Hematopoietic multipotent progenitor cell treated with erythropoietin and hydrocortisone succinate and interleukin-3 and kit ligand, for 4 days (in vitro differentiated cells): ENCODE results near the gene GCNA.

Experiments used
- DNase-seq: peaks from one replicate; pipeline ENCODE4 v3.0.0-alpha.2; 2015

The GCNA gene

DNA sequence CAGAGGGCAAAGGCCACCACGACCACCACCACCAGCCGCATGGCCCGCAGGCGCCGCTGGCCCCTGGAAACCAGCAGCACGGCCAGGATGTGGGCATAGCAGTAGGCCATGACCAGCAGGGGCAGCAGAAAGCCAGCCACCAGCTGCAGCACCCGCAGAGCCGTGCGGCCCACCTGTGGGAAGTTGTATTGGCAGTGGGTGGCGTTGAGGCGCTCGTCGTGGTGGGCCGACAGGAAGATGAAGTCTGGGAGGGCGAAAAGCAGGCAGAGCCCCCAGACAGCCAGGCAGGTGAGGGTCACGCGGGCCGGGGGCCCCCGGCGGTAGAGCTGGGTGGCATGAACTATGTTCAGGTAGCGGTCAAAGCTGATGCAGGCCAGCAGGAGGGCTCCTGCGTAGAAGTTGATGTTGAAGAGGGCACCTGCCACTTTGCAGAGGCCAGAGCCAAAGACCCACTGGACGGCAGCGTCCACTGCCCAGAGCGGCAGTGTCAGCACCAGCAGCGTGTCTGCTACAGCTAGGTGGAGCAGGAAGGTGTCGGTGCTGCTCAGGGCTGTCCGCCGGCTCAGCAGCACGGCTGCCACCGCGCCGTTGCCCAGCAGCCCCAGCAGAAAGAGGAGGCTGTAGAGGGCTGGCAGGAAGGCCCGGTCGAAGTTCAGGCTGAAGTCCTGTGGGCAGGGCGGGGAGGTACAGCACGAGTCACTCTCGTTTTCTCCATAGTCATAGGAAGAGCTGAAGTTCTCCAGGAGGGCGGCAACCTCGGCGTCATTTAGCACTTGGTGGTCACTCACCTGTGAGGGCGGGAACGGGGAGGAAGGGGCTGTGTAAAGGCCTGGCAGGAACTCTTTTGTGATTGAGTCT is 38.7 kb downstream of the GCNA start:
- no peak for DNase-seq

DNA sequence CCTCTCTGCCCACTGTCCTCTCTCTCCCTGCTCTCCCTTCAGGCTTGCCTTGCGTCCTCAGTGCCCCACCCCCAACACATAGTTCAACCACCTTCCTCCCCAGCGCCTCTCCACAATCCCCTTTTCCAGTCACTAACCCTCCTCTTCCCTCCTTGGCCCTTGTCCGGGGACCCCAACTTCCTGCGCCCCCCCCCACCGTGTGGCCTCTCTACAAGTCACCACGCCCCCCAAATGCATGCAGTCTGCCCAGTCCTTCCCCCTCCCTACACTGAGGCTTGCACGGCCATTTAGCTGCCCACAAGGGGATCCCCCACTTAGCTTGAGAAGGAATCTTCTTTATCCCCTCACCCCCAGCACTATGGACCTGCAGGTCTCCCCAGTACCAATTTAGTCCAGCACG is 39.5 kb downstream of the GCNA start:
- no peak for DNase-seq

DNA sequence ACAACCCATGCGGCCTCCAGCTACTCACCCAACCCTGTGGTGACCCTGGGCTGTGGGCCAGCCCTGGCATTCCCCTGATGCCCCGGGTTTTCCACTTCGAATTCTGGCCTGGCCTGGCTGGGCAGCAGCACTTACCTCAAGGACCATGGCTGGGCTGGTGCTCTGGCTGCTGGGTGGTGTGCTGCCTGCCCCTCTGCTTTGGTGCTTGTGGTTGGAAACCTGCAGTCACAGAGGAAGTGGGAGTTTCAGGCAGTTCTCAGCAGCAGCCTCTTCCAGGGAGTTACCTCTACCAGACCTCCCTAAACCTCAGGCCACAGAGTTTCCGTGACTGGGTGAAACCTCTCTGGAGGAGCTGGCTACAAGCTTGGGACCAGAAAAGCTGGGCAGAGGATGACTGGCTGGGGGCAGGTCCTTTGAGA is 40.1 kb downstream of the GCNA start, which contains the start of gene CXCR3:
Gene CXCR3, minus strand, starts transcription at position 209 of the 419 bp plus-strand sequence. Its CDS starts 62 bp downstream, at position 147.
- peak; percentile 79 for DNase-seq

DNA sequence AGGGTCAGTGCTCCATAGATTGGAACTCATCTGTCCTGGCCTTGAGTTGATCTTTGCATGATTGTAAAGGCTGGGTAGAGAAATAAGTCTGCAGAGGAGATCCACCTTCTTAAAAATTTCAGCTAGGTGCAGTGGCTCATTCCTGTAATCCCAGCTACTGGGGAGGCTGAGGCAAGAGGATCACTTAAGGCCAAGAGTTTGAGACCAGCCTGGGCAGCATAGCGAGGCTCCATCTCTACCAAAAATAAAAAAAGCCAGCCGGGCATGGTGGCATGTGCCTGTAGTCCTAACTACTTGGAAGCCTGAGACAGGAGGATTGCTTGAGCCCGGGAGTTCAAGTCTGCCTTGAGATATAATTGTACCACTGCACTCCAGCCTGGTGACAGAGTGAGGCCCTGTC is 40.5 kb downstream of the GCNA start:
- DNase-seq: no peak

DNA sequence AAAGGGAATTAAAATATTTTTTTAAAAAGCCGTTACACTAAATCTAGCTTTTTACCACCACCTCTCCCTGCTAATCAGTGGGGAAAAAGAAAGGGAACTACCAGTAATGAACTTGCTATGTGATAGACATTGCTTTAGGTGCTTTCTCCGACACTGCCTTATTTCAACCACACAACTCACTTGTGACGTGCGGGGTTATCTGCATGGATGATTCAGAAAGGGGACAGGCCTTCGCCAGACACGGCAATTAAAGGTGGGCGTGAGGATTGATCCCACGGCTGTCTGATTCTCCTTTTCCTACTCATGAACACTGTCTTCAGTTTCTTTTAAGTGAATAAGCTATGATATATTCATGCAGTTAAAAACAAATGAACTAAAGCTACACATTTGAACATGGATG is 41.0 kb downstream of the GCNA start:
- DNase-seq: no peak

DNA sequence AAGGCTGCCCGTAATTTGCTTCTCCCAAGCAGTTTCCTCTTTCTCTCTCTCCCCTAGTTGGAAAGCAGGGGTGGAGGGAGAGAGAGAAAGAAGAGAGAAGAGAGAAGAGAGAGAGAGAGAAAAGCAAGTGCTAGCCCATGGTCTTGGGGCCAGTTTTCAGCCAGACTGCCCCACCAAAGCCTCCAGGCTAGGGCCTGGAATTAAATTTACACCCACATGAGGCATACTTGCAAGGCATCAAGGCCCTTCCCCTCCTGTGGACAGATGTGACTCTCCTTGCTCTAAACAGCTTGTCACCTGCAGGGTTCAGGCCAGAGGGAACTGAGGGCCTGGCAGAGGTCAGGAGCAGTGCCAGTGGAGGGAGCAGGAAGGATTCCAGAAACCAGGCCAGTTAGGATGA is 41.7 kb downstream of the GCNA start:
- no peak for DNase-seq

DNA sequence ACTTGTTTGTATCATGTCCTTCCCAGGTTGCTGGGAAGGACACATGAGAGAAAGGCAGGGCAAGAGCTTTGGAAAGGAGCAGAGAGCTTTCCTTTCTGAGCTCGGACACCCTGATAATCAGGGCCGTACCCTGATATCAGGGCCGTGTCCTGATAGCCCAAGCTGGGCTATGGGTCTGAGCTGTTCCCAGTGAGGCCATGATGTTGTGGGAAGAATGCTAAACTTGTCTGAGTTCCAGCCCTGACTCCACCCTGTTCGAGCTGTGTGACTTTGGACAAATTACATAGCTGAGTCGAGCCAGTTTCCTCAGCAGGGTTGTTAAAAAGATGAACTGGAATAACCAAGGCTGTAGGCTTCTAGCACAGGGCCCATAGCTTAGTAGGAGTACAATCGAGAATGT is 43.4 kb downstream of the GCNA start:
- DNase-seq: no peak

DNA sequence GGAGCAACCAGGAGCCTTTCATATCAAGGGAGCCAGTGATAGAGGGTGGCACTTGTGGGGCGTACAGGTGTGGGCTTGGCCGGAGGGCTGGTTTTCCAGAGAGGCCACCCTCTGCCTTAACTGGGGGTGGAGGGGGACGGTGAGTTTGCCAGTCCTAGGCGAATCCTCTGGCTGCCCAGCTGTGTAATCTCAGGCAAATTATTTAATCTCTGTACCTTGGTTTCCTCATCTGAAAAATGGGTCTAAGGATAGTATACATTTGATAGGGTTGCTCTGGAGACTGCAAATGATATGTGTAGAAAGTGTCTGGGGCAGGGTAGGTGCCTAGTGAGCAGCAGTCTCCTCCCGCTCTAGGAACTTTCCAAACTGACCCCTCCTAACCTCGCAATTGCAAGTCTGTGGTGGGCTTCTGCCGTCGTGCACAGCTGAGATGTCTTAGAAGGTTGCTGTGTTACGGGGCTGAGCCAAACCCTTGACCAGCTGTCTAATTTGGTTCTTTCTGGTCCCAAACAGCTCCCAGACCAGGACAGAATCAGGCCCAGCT is 43.9 kb downstream of the GCNA start:
- DNase-seq: no peak

DNA sequence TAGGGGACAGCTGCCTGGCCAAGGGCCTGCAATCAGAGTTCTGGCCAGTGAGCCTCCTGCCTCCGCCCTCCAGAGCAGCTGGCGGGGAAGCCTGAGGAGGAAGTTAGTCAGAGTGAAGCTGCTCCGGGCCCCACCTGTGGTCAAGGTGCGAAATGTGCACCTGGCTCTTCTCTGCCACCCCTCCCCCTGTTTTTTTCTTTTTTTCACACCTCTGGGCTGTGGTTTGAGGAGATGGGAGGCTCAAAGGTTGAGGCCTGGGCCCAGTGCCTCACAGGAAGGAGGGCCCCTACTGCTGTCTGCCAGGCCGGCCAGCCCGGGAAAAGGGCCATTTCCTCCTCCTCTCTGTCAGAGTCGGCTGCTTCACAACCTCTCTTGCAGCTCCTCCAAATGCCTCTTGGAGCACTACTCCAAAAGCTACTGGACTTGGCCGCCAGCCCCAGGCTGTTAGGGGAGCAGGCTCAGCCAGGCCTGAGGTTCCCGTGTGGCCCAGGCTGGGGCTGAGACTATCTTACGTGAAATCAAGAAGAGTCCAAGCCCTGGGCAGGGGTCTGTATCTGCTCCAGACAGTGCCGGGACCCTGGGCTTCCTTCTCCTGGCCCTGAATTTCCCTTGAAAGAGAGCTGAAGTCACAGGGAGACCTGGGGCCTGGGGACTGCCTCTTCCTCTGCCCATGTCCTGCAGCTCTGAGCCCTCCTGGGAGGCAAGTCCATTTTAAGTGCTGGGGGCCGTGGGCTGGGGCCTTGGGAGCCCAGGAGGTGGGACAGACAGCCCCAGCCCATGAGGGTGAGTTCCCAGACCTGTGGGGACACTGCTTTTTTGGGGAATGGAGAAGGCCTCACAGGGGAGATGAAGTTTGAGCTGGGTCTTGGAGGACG is 44.6 kb downstream of the GCNA start:
- peak; percentile 76 for DNase-seq

DNA sequence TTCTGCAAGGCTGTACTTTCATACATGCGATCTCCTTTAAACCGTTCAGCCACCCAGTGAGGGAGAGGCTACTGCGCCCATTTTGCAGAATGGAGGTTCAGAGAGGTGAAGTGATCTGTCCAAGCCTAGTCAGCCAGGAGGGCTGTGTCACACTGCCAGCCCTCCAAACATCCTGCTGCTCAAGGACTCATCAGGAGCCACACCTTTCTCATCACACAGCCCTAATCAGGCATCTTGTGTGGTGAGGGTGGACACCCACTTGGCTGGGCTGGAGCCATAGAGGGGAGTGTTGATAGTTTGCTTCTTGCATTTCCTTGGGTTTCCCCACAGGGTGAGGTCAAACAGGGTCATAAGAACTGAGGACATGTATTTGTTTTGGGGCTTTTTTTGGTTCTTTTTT is 45.5 kb downstream of the GCNA start:
- peak; percentile 64 for DNase-seq

DNA sequence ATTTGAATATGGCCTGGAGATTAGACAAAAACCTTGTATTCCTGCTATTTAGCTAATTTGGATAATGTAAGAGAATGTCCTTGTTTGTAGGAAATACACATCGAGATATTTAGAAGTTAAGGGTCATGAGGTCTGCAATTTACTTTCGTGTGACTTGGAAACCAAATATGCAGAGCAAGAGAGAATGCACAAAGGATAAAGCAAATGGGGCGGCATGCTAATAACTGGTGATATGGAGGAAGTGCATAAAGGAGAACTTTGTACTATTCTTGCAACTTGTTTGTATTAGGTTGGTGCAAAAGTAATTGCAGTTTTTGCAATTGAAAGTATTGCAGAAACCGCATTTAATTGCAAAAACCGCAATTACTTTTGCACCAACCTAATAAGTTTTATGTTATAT is 47.2 kb downstream of the GCNA start:
- no peak for DNase-seq

DNA sequence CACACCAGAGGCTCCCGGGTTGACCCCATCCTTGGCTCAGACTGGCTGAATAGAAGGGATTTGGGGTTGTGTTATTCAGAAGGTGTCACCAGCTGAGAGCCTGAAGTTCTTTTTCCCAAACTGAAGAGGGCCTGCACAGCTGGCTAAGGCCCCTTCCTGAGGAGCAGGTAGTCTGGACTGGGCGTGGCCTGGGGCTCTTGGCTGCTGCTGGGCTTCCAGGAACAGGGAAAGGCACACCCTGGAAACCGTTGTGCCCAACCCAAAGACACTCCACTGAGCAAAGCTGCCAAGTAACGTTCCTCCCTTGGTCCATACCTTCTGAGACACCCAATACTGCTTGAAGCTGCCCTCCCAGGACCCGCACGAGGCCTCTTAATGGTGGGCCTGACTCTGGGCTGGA is 48.3 kb downstream of the GCNA start:
- DNase-seq: no peak

DNA sequence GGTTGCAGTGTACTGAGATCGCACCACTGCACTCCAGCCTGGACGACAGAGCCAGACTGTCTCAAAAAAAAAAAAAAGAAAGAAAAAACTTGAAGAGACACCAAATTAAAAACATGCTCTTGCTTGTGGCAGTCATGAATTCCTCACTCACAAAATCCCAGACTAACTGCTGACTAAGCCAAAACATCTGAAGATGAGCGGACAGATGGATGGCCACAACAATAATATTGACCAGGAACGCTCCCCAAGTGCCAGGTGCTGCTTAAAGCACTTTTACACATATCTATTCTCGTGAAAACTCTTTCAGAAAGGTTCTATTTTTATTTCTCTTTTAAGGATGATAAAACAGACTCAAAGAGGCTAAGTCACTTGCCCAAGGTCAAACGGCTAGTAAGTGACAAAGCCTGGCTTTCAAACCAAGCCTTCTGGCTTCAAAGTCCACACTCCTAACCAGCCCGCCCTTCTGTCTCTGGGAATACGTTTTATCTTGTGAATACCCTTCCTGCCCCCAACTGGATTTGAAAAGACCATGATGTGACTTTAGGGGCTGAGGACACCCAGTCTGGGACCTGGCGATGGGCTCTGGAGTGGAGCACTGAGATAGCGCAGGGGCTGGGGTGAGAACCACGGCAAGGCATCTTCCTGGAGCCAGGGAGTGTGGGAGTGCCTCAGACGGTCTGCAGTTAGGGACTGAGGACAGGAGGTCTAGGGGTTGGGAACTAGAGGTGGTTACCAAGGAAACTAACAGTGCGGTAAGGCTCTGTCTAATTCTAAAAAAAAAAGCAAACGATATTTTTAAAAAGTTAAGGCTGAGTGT is 49.6 kb downstream of the GCNA start:
- DNase-seq: no peak

DNA sequence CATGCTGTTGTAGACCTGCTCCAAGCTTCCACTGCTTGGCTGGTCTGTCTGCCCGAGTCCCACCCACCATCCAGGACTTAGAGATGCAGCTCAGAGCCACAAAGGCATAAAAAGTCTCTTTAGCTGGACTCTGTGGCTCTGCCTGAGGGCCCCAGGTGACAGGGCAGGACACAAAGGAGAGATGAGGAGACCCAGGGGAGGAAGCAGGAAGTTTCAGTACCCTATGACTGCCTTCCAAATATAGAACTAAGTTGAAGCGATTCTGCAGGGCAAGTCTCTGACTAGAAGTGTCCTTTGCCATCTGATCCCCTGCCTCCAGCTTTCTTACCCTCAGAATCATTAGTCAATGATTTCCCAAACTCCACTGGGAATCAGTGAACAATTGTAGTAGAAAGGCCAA is 51.2 kb downstream of the GCNA start:
- no peak for DNase-seq

DNA sequence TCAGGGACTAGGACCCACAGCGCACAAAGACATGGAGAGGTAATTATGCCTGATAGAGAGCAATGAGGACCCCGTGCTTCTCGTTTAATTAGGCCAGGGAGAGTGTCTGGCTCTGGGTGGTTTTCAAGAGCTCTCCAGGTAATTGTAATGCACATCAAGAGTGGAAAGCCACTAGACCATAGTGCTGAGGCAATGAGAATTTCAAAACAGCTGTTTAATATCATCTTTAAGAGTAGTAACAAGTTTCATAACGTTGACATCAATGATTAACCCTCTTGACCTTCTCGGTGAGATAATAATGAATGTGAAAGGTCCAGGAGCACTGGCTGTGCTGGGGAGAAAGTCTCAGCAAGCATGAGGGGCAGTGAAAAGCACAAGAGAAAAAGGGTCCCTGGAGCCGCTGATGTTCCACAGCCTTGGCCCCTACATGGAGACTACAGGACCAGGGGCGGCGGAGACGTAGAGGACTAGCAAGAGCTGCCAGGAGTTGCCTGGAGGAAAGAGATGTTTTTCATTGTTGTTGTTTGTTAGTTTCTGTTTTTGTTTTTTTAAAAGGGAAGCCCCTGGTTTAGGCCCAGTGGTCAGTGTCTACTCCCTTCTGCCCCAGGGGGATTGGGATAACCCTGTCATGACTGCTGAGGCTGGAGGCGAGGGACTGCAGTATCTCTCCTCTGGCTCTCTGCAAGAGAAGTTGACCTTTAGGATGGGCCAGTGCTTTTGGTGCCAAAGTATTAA is 54.9 kb downstream of the GCNA start:
- DNase-seq: no peak

DNA sequence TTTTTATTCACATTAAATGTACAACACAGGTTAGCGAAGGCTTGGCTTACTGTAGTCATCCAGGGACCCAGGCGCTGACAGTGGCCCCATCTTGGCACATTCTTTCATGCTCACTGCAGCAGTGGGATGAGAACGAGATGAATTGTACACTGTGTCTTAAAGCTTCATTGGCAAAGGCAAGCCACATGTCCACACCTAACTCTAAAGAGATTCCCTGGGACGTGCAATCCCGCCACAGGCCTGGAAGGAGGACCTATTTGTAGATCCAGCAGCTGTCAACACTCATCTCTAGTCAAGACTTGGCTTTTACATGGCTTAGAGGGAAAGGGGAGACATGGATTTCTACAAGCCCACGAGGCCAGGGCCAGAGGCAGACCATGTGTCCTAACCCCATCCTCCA is 56.1 kb downstream of the GCNA start:
- DNase-seq: no peak

DNA sequence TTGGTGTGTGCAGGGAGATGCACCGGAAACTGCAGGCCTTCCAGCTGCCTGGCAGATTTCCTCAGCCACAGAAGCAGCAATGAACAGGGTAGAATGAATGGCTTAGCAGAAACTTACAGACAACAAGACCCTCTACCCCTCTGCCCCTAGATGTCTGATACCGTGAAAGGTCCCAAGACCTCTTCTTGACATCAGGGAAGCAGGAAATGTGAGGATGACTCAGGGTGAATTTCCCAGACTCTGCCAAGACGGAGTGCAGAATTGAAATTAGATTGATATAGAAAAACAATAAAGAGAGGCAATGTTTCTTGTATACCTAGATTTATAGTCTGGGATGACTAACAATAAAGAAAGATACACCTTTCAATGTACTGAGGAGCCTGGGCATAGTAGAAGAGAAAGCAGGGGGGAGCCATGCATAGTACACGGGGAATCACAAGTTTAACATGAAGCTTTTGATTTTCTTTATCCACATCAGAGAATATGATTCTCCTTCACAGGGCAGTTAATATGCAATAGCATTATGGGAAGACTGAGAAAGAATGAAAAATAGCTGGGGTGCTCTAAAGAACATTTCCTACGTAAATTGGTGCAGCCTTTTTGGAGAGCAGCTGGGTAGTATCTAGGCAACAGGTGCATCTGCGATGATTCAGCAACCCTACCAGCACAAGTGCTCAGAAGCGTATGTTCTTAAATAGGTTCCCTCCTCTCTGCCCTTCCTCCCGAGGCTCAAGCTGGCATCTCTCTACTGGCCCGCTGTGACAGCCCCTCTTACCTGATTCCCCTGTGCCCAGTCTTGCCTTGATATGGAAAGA is 58.4 kb downstream of the GCNA start:
- DNase-seq: no peak

DNA sequence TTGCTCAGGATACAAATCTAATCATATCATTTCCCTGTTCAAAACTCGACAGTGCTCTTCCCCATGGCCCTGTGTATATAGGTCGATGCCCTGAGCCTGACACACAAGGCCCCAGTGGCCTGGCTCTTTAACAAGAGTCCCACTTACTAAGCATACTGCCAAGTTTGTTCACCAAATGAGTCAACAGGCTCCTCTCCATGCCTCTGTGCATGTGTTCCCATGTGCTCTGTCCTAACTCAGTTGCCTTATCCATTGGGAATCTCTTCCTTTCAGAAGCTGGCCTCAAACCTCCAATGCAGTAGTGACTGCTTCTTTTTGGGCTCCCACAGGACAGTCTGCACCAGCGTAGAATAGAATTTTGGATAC is 59.0 kb downstream of the GCNA start:
- DNase-seq: no peak

DNA sequence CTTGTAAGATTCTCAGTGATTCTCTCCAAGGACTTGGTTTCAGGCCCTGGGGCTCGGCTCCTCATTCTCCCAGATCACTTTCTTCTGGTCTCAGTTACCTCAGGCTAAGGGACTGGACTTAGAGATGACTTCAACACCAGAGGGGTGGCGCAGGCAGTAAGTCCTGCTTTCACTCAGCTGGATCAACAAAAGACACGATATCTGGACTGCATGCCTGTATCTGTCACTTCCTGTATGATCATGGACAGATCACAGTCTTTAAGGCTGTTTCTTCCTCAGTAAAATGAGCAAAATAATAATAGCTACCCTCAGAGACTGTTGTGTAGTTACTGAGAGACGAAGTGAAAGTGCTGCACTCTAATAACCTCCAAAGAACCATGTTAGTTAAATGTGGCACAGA is 59.6 kb downstream of the GCNA start:
- DNase-seq: peak; percentile 22

DNA sequence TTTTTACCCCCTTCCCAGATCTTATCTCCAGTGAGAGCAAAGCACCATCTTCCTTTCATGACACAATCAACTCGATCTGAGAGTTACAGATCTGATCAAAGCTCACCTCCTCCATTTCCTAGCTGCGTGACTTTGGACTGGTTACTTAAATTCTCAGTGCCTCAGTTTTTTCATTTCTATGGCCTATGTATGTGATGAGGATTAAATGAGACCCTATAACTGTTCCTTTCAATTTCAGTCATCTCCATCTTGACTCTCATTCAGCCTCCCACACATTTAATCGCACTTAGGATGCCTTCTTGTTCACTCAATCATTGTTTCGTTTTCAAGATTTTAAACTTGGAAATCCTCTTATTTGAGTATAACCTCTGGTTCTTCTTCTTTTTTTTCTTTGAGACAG is 60.2 kb downstream of the GCNA start:
- DNase-seq: no peak

DNA sequence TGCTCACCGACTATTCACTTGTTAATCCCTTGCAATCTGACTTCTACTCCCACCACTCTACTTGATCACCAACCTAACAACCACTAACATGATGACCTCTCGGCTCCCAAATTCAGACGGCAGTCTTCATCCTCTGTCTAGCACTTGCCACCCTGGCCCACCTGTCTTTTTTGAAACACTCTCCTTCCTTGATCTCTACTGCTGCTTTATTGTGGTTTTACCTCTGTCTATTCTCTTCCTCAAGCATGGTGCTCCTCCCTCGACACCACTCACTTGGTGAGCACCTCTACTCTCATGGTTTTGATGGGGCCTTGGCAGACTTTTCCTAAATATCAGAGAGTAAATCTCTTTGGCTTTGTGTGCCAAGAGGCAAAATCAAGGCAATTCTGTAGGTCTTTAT is 61.8 kb downstream of the GCNA start:
- DNase-seq: no peak
